HEK293T (cell line): ENCODE results near the gene NNMT.

Experiments
- CTCF ChIA-PET: fragments of 350-600 bp; formaldehyde crosslinking; extraction: SDS; loops from one replicate; lab custom pipeline; 2021; ENCODE audit warnings: antibody characterized with exemption, inconsistent platforms; lab: Yijun Ruan, JAX
- POLR2A ChIA-PET: fragments of 350-600 bp; formaldehyde crosslinking; extraction: SDS; loops from one replicate; lab custom pipeline; 2020; ENCODE audit warnings: antibody characterized with exemption, inconsistent platforms; lab: Yijun Ruan, JAX
- DNase-seq: peaks from one replicate; pipeline ENCODE4 v3.0.0; 2012; ENCODE audit warnings: mixed read lengths; ENCODE audit errors: extremely low spot score
- ARNT ChIP-seq: fragments of 450-650 bp; IDR thresholded peaks from 2 replicates; pipeline ENCODE4 v1.6.1; 2017; ENCODE audit warnings: mild to moderate bottlenecking
- BHLHE40 ChIP-seq: fragments of 450-650 bp; IDR thresholded peaks from 2 replicates; pipeline ENCODE4 v1.6.1; 2016; ENCODE audit warnings: mild to moderate bottlenecking, moderate library complexity, borderline replicate concordance
- CTBP1 ChIP-seq: fragments of 450-650 bp; IDR thresholded peaks from 2 replicates; pipeline ENCODE4 v1.6.1; 2016; ENCODE audit warnings: borderline replicate concordance
- ELF4 ChIP-seq: fragments of 450-650 bp; IDR thresholded peaks from 2 replicates; pipeline ENCODE4 v1.6.1; 2017; ENCODE audit warnings: antibody characterized with exemption
- FOXA1 ChIP-seq: fragments of 450-650 bp; IDR thresholded peaks from 2 replicates; pipeline ENCODE4 v1.6.1; 2016; ENCODE audit warnings: mild to moderate bottlenecking
- FOXK2 ChIP-seq: fragments of 450-650 bp; IDR thresholded peaks from 2 replicates; pipeline ENCODE4 v1.6.1; 2016; ENCODE audit warnings: mild to moderate bottlenecking
- FOXM1 ChIP-seq: fragments of 450-650 bp; IDR thresholded peaks from 2 replicates; pipeline ENCODE4 v1.6.1; 2017; ENCODE audit warnings: mild to moderate bottlenecking, borderline replicate concordance
- HDGF ChIP-seq: fragments of 450-650 bp; IDR thresholded peaks from 2 replicates; pipeline ENCODE4 v1.6.1; 2017; ENCODE audit warnings: antibody characterized with exemption, borderline replicate concordance
- L3MBTL2 ChIP-seq: fragments of 450-650 bp; conservative IDR thresholded peaks from 2 replicates; pipeline ENCODE4 v1.6.1; 2016; ENCODE audit warnings: mild to moderate bottlenecking
- LEF1 ChIP-seq: fragments of 450-650 bp; IDR thresholded peaks from 2 replicates; pipeline ENCODE4 v1.6.1; 2017; ENCODE audit warnings: mild to moderate bottlenecking, borderline replicate concordance
- NFRKB ChIP-seq: fragments of 450-650 bp; IDR thresholded peaks from 2 replicates; pipeline ENCODE4 v1.6.1; 2016; ENCODE audit warnings: mild to moderate bottlenecking, moderate library complexity
- PKNOX1 ChIP-seq: fragments of 450-650 bp; IDR thresholded peaks from 2 replicates; pipeline ENCODE4 v1.6.1; 2016
- SP1 ChIP-seq: fragments of 450-650 bp; IDR thresholded peaks from 2 replicates; pipeline ENCODE4 v1.6.1; 2017
- SUZ12 ChIP-seq: fragments of 450-650 bp; IDR thresholded peaks from 2 replicates; pipeline ENCODE4 v1.6.1; 2016; ENCODE audit warnings: mild to moderate bottlenecking
- TARDBP ChIP-seq: fragments of 450-650 bp; IDR thresholded peaks from 2 replicates; pipeline ENCODE4 v1.6.1; 2016
- ZNF384 ChIP-seq: fragments of 450-650 bp; IDR thresholded peaks from 2 replicates; pipeline ENCODE4 v1.6.1; 2016

NNMT gene

GRCh38 chr11:114251815-114252337, 44.3 kb upstream of the NNMT start:
- TF ChIP-seq SUZ12 (no peak), ELF4 (no peak), FOXA1 (no peak), PKNOX1 (no peak), ZNF384 (no peak), CTBP1 (no peak), FOXM1 (no peak), ARNT (no peak), TARDBP (no peak), BHLHE40 (no peak), HDGF (no peak)
- CTCF ChIA-PET: interaction anchor here (0.7 to 1.7 kb wide), 3 partner anchors 9 to 445 kb away, joined by 3 to 8 read pairs (median 4); no protein-coding TSS in a partner anchor

GRCh38 chr11:114252767-114253166, 43.4 kb upstream of the NNMT start:
- TF ChIP-seq BHLHE40: no peak
- TF ChIP-seq TARDBP: no peak
- TF ChIP-seq FOXA1: no peak
- TF ChIP-seq FOXK2: no peak
- no peak for TF ChIP-seq PKNOX1
- TF ChIP-seq ELF4: no peak
- no peak for TF ChIP-seq L3MBTL2
- TF ChIP-seq ARNT: no peak
- CTCF ChIA-PET: interaction anchor here (1.7 kb wide), 1 partner anchor 8 kb away, joined by 8 read pairs; no protein-coding TSS in a partner anchor
- no peak for DNase-seq
- POLR2A ChIA-PET: no interaction called here

More at GRCh38 chr11:114251815-114252337, 44.3 kb upstream of the NNMT start:
- POLR2A ChIA-PET: no interaction called here
- DNase-seq: no peak

GRCh38 chr11:114253771-114254170, 42.4 kb upstream of the NNMT start:
- POLR2A ChIA-PET: no interaction called here
- DNase-seq: no peak
- CTCF ChIA-PET: no interaction called here
- no peak for TF ChIP-seq ELF4

GRCh38 chr11:114254571-114255146, 41.5 kb upstream of the NNMT start:
- CTCF ChIA-PET: interaction anchor here (0.6 kb wide), 1 partner anchor 94 kb away, joined by 3 read pairs; no protein-coding TSS in a partner anchor
- no peak for DNase-seq
- TF ChIP-seq LEF1 (no peak), SP1 (no peak), FOXK2 (no peak), HDGF (no peak), CTBP1 (no peak), NFRKB (no peak), FOXA1 (no peak), FOXM1 (no peak), ARNT (no peak), L3MBTL2 (no peak), PKNOX1 (no peak)
- POLR2A ChIA-PET: no interaction called here

- no peak for TF ChIP-seq ELF4
- no peak for TF ChIP-seq SUZ12
- TF ChIP-seq L3MBTL2: no peak
- TF ChIP-seq LEF1: no peak
- no peak for TF ChIP-seq PKNOX1
- no peak for TF ChIP-seq NFRKB
- no peak for TF ChIP-seq FOXA1
- no peak for TF ChIP-seq ARNT
- no peak for TF ChIP-seq TARDBP
- TF ChIP-seq FOXM1: no peak
- TF ChIP-seq CTBP1: no peak
- TF ChIP-seq FOXK2: no peak
- TF ChIP-seq BHLHE40: no peak
- no peak for TF ChIP-seq SP1
- DNase-seq: no peak
- CTCF ChIA-PET: no interaction called here
- POLR2A ChIA-PET: no interaction called here
Observed at GRCh38 chr11:114255289-114255688, 40.9 kb upstream of the NNMT start.
